Smooth muscle cell (in vitro differentiated cells): ENCODE measurements around the gene TCHP. TPM values are rescaled to one million over a fixed set of nuclear protein-coding genes. Genes with fewer than 3 reads are reported as not detected.

Source experiments
- DNase-seq: peaks from one replicate; lab custom pipeline; 2025; ENCODE audit not compliant: unreplicated experiment; lab: John Stamatoyannopoulos, UW
- H2AFZ ChIP-seq: fragments of 200-600 bp; sonication (generic); 2 replicates; pipeline ENCODE4 v1.6.0; 2016; ENCODE audit warnings: antibody characterized with exemption, low read depth, mild to moderate bottlenecking
- H3F3A ChIP-seq: fragments of 200-600 bp; sonication (generic); 2 replicates; pipeline ENCODE4 v1.6.0; 2017; ENCODE audit warnings: antibody characterized with exemption, low read depth
- H3K27ac ChIP-seq: fragments of 200-600 bp; sonication (generic); 2 replicates; pipeline ENCODE4 v1.5.1; 2016; ENCODE audit warnings: low read depth, mild to moderate bottlenecking
- H3K27me3 ChIP-seq: fragments of 200-600 bp; sonication (generic); 2 replicates; pipeline ENCODE4 v1.6.1; 2016; ENCODE audit warnings: low read depth, mild to moderate bottlenecking
- H3K36me3 ChIP-seq: fragments of 200-600 bp; sonication (generic); 2 replicates; pipeline ENCODE4 v1.5.1; 2016; ENCODE audit warnings: low read depth
- H3K4me1 ChIP-seq: fragments of 200-600 bp; sonication (generic); 2 replicates; pipeline ENCODE4 v1.5.1; 2016; ENCODE audit warnings: low read depth
- H3K4me2 ChIP-seq: fragments of 200-600 bp; sonication (generic); 2 replicates; pipeline ENCODE4 v1.6.0; 2016; ENCODE audit warnings: mild to moderate bottlenecking
- H3K4me3 ChIP-seq: fragments of 200-600 bp; sonication (generic); 2 replicates; pipeline ENCODE4 v1.5.1; 2016; ENCODE audit warnings: mild to moderate bottlenecking
- H3K79me2 ChIP-seq: fragments of 200-600 bp; sonication (generic); 2 replicates; pipeline ENCODE4 v1.6.0; 2016; ENCODE audit warnings: low read depth, mild to moderate bottlenecking
- H3K9ac ChIP-seq: fragments of 200-600 bp; sonication (generic); 2 replicates; pipeline ENCODE4 v1.6.0; 2016; ENCODE audit warnings: low read depth
- H3K9me3 ChIP-seq: fragments of 200-600 bp; sonication (generic); replicated peaks from 2 replicates; pipeline ENCODE4 v1.5.1; 2016; ENCODE audit warnings: low read depth
- H4K20me1 ChIP-seq: fragments of 200-600 bp; sonication (generic); 2 replicates; pipeline ENCODE4 v1.6.0; 2016; ENCODE audit warnings: low read depth
- WGBS: methylation state at CpG from one replicate; pipeline ENCODE4 v1.1.7; 2016; ENCODE audit warnings: low lambda C conversion rate; 5-methylcytosine and 5-hydroxymethylcytosine counted together
- polyA plus RNA-seq: library from polyadenylated mRNA; unstranded; fragments of >200 nt; fragmentation: Nextera tagmentation; extraction: Ambion mirVana; gene quantifications from 2 replicates; pipeline ENCODE4 v1.2.1, GENCODE V29; 2016
- total RNA-seq: library from RNA; depleted of rRNA; stranded (reverse); fragments of >200 nt; gene quantifications from 2 replicates; pipeline ENCODE4 v1.2.3, GENCODE V29; 2014
- TF ChIP-seq, protein P1 (sequence below): fragments of 200-600 bp; sonication (generic); IDR thresholded peaks from 2 replicates; pipeline ENCODE4 v1.5.1; 2017; ENCODE audit warnings: borderline replicate concordance, mild to moderate bottlenecking, antibody characterized with exemption; ENCODE audit not compliant: insufficient read depth, poor library complexity, severe bottlenecking

The TCHP gene
- total and polyA plus RNA-seq, 2 experiments from 2014 or later = 4.2 to 7.7 TPM

- no peak overlapping the region for H3K9ac ChIP-seq
- no peaks in the 10 kb centered on the region for H3K27me3 ChIP-seq
- no peaks in the 10 kb centered on the region for H3F3A ChIP-seq
- no peak overlapping the region for H3K27ac ChIP-seq
- 87% methylated on average over 6 of the region's 6 CpGs for whole genome bisulfite sequencing
- TF ChIP-seq, protein P1, sequence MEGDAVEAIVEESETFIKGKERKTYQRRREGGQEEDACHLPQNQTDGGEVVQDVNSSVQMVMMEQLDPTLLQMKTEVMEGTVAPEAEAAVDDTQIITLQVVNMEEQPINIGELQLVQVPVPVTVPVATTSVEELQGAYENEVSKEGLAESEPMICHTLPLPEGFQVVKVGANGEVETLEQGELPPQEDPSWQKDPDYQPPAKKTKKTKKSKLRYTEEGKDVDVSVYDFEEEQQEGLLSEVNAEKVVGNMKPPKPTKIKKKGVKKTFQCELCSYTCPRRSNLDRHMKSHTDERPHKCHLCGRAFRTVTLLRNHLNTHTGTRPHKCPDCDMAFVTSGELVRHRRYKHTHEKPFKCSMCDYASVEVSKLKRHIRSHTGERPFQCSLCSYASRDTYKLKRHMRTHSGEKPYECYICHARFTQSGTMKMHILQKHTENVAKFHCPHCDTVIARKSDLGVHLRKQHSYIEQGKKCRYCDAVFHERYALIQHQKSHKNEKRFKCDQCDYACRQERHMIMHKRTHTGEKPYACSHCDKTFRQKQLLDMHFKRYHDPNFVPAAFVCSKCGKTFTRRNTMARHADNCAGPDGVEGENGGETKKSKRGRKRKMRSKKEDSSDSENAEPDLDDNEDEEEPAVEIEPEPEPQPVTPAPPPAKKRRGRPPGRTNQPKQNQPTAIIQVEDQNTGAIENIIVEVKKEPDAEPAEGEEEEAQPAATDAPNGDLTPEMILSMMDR = no peak
- H3K4me1 ChIP-seq = peaks cover 14% of the 10 kb centered on the region
- H3K9me3 ChIP-seq = no peaks in the 10 kb centered on the region
- H3K4me2 ChIP-seq = no peak overlapping the region
- H3K36me3 ChIP-seq = no peaks in the 10 kb centered on the region
- peaks cover 33% of the 10 kb centered on the region for H3K79me2 ChIP-seq
- DNase-seq = no peak
- no peak overlapping the region for H3K4me3 ChIP-seq
- peaks cover 85% of the 10 kb centered on the region for H4K20me1 ChIP-seq
- H2AFZ ChIP-seq = no peak overlapping the region
Measured at GRCh38 chr12:109875572-109876131, 24.4 kb upstream of the TCHP start.

DNA sequence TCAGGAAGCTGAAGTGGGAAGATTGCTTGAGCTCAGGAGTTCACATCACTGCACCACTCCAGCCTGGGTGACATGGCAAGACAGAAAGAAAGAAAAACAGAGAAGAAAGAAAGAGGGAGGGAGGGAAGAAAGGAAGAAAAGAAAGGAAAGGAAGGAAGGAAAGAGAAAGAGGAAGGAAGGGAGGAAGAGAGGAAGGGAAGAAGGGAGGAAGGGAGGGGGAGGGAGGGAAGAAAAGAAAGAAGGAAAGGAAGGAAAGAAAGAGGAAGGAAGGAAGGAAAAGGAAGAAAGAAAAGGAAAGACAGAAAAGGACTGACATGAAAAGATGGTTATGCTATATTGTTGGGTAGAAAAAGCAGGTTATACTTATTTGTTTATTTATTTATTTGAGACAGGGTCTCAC is 23.7 kb upstream of the TCHP start:
- TF ChIP-seq, protein P1 = no peak
- no peak overlapping the region for H3K4me3 ChIP-seq
- peaks cover 33% of the 10 kb centered on the region for H3K79me2 ChIP-seq
- no peak overlapping the region for H3K4me2 ChIP-seq
- no peaks in the 10 kb centered on the region for H3K9me3 ChIP-seq
- no peaks in the 10 kb centered on the region for H3K36me3 ChIP-seq
- peaks cover 77% of the 10 kb centered on the region for H4K20me1 ChIP-seq
- H3K27ac ChIP-seq = no peak overlapping the region
- no peaks in the 10 kb centered on the region for H3K27me3 ChIP-seq
- no peak overlapping the region for H3K9ac ChIP-seq
- DNase-seq = no peak
- H2AFZ ChIP-seq = no peak overlapping the region
- no peaks in the 10 kb centered on the region for H3F3A ChIP-seq
- peaks cover 17% of the 10 kb centered on the region for H3K4me1 ChIP-seq

GRCh38 chr12:109877504-109878246 is 22.4 kb upstream of the TCHP start:
- Histone ChIP-seq H3K27me3 (no peaks in the 10 kb centered on the region), H3K9me3 (no peaks in the 10 kb centered on the region), H2AFZ (no peak overlapping the region), H3K27ac (no peak overlapping the region), H3K4me3 (no peak overlapping the region), H3K4me2 (no peak overlapping the region), H3F3A (no peaks in the 10 kb centered on the region), H4K20me1 (peaks cover 64% of the 10 kb centered on the region), H3K36me3 (no peaks in the 10 kb centered on the region), H3K9ac (no peak overlapping the region), H3K79me2 (peaks cover 33% of the 10 kb centered on the region), H3K4me1 (peaks cover 17% of the 10 kb centered on the region)
- 54% methylated on average over 10 of the region's 10 CpGs for WGBS
- TF ChIP-seq, protein P1 = no peak
- no peak for DNase-seq

DNA sequence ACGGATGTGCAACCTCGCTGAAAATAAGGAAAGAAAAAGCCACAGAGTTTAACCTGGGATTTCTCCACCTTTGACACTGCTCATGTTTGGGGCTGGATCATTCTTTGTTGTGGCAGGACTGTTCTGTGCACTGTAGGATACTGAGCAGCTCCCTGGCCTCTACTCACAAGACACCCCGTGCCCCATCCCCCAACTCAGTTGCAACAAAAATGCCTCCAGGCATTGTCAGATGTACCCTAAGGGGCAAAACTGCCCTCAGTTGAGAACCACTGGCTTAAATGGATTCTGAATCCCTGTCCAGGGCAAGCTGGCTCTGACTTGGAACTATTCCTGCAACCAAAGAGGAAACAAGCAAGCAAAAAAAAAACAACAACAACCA is 21.8 kb upstream of the TCHP start:
- H4K20me1 ChIP-seq = peaks cover 59% of the 10 kb centered on the region

More for the DNA sequence above, 21.8 kb upstream of the TCHP start:
- Histone ChIP-seq H3K36me3 (no peaks in the 10 kb centered on the region), H3K27ac (no peak overlapping the region), H3K79me2 (peaks cover 33% of the 10 kb centered on the region), H2AFZ (no peak overlapping the region), H3F3A (no peaks in the 10 kb centered on the region), H3K4me2 (peak overlapping the region; percentile 86), H3K27me3 (no peaks in the 10 kb centered on the region), H3K4me3 (no peak overlapping the region), H3K9me3 (no peaks in the 10 kb centered on the region), H3K9ac (no peak overlapping the region), H3K4me1 (peaks cover 17% of the 10 kb centered on the region)
- no peak for DNase-seq
- TF ChIP-seq, protein P1 = no peak
- WGBS = 84% methylated on average over 3 of the region's 3 CpGs
